GM18502 (cell line): ENCODE results near the gene PAF1.

ENCODE experiments used
- ATAC-seq: cut with Tn5 transposase; IDR thresholded peaks from one replicate; pipeline ENCODE4 v1.9.1; 2021; ENCODE audit warnings: mild to moderate bottlenecking; ENCODE audit not compliant: unreplicated experiment, poor library complexity

PAF1 gene

GRCh38 chr19:39390751-39391437 lies at the start of gene PAF1, which contains the start of gene MED29:
PAF1 (minus strand) TSS chr19:39391106; CDS start chr19:39390864, 242 bp downstream.
MED29 (plus strand) TSS chr19:39391378; CDS start chr19:39391423, 45 bp downstream.
- ATAC-seq: peak; percentile 90

- ATAC-seq: no peak
These were observed 47.5 kb upstream of the PAF1 start for GRCh38 chr19:39438270-39438934.

GRCh38 chr19:39436350-39436716 lies 45.4 kb upstream of the PAF1 start:
- ATAC-seq: no peak

GRCh38 chr19:39435499-39436349 lies 44.8 kb upstream of the PAF1 start, which contains the start of gene RPS16:
RPS16 (minus strand) TSS chr19:39435949; CDS start chr19:39435895, 54 bp downstream.
- peak; percentile 71 for ATAC-seq

GRCh38 chr19:39434123-39435076 lies 43.5 kb upstream of the PAF1 start:
- ATAC-seq: no peak

GRCh38 chr19:39433480-39434079 lies 42.7 kb upstream of the PAF1 start:
- ATAC-seq: no peak

- ATAC-seq: no peak
These were observed 41.7 kb upstream of the PAF1 start for GRCh38 chr19:39432677-39433025.

- ATAC-seq: no peak
These were observed 40.0 kb upstream of the PAF1 start for GRCh38 chr19:39430675-39431593.

- ATAC-seq: no peak
These were observed 37.6 kb upstream of the PAF1 start for GRCh38 chr19:39428283-39429112.

GRCh38 chr19:39427707-39428106 lies 36.8 kb upstream of the PAF1 start:
- ATAC-seq: no peak

- no peak for ATAC-seq
These were observed 35.3 kb upstream of the PAF1 start for GRCh38 chr19:39426170-39426569.

GRCh38 chr19:39425744-39426143 lies 34.8 kb upstream of the PAF1 start:
- no peak for ATAC-seq

- no peak for ATAC-seq
These were observed 34.0 kb upstream of the PAF1 start for GRCh38 chr19:39424934-39425333.

- ATAC-seq: no peak
These were observed 32.6 kb upstream of the PAF1 start for GRCh38 chr19:39423258-39424086.

GRCh38 chr19:39422020-39422419 lies 31.1 kb upstream of the PAF1 start:
- no peak for ATAC-seq

- ATAC-seq: no peak
These were observed 29.9 kb upstream of the PAF1 start for GRCh38 chr19:39420769-39421168.

- ATAC-seq: no peak
These were observed 28.1 kb upstream of the PAF1 start for GRCh38 chr19:39419003-39419402.
